PC-3 (cell line): ENCODE results near the gene S100A3. TPM values are rescaled to one million over a fixed set of nuclear protein-coding genes. Genes with fewer than 3 reads are reported as not detected.

Experiments
- ATAC-seq: fragments of 200-7000 bp; cut with Tn5 transposase; 2 replicates; pipeline ENCODE4 v1.9.1; 2020; ENCODE audit warnings: mild to moderate bottlenecking, moderate library complexity
- BruUV-seq: library from RNA; stranded (reverse); fragments of 400-500 nt; replicated peaks from 2 replicates; lab custom pipeline; 2021; lab: Mats Ljungman, UMichigan
- CTCF ChIA-PET: fragments of 300-600 bp; sonication (Branson Sonifier 250); formaldehyde crosslinking; loops from one replicate; lab custom pipeline; 2022; ENCODE audit warnings: antibody characterized with exemption; lab: Charles Lee
- POLR2A ChIA-PET: fragments of 300-600 bp; sonication (Branson Sonifier 250); formaldehyde crosslinking; loops from one replicate; lab custom pipeline; 2022; ENCODE audit warnings: antibody characterized with exemption; ENCODE audit not compliant: unreplicated experiment; lab: Charles Lee
- DNase-seq: peaks from one replicate; pipeline ENCODE4 v3.0.0-alpha.2; 2015
- H2AFZ ChIP-seq: fragments of 300-600 bp; sonication (generic); 2 replicates; pipeline ENCODE4 v1.6.0; 2016; ENCODE audit warnings: antibody characterized with exemption, low read length
- H3F3A ChIP-seq: fragments of 300-600 bp; sonication (generic); one replicate; pipeline ENCODE4 v1.6.0; 2017; ENCODE audit warnings: antibody characterized with exemption, low read length, control low read depth, mild to moderate bottlenecking; ENCODE audit not compliant: unreplicated experiment
- H3K27ac ChIP-seq: fragments of 300-600 bp; sonication (generic); 2 replicates; pipeline ENCODE4 v1.5.1; 2016; ENCODE audit warnings: mild to moderate bottlenecking, low read length
- H3K27me3 ChIP-seq: fragments of 300-600 bp; sonication (generic); 2 replicates; pipeline ENCODE4 v1.6.1; 2016; ENCODE audit warnings: low read length, mixed read lengths
- H3K36me3 ChIP-seq: fragments of 300-600 bp; sonication (generic); 2 replicates; pipeline ENCODE4 v1.6.1; 2016; ENCODE audit warnings: low read depth, mixed run types, low read length, mixed read lengths
- H3K4me1 ChIP-seq: fragments of 300-600 bp; sonication (generic); 2 replicates; pipeline ENCODE4 v1.5.1; 2016; ENCODE audit warnings: low read length; ENCODE audit not compliant: insufficient read depth
- H3K4me2 ChIP-seq: fragments of 300-600 bp; sonication (generic); 2 replicates; pipeline ENCODE4 v1.6.0; 2016; ENCODE audit warnings: low read length
- H3K4me3 ChIP-seq: fragments of 300-600 bp; sonication (generic); 2 replicates; pipeline ENCODE4 v1.5.1; 2016; ENCODE audit warnings: mild to moderate bottlenecking, low read length, mixed read lengths
- H3K79me2 ChIP-seq: fragments of 300-600 bp; sonication (generic); 2 replicates; pipeline ENCODE4 v1.6.1; 2017; ENCODE audit warnings: low read length, mixed read lengths
- H3K9ac ChIP-seq: fragments of 300-600 bp; sonication (generic); 2 replicates; pipeline ENCODE4 v1.6.0; 2016; ENCODE audit warnings: mild to moderate bottlenecking, low read length
- H3K9me2 ChIP-seq: fragments of 300-600 bp; sonication (generic); replicated peaks from 2 replicates; pipeline ENCODE4 v1.6.1; 2016; ENCODE audit warnings: mixed run types, low read length, mixed read lengths
- H3K9me3 ChIP-seq: fragments of 300-600 bp; sonication (generic); 2 replicates; pipeline ENCODE4 v1.6.1; 2016; ENCODE audit warnings: low read length, mixed read lengths
- H4K20me1 ChIP-seq: fragments of 300-600 bp; sonication (generic); 2 replicates; pipeline ENCODE4 v1.6.1; 2016; ENCODE audit warnings: low read length, mixed read lengths
- CTCF ChIP-seq: fragments of 300-600 bp; sonication (generic); conservative IDR thresholded peaks from 2 replicates; pipeline ENCODE4 v1.5.1; 2017; ENCODE audit warnings: antibody characterized with exemption, low read depth, mild to moderate bottlenecking, low read length
- EZH2 ChIP-seq: fragments of 300-600 bp; sonication (generic); IDR thresholded peaks from one replicate; pipeline ENCODE4 v1.6.1; 2017; ENCODE audit warnings: antibody characterized with exemption, mild to moderate bottlenecking, low read length; ENCODE audit not compliant: unreplicated experiment
- EZH2phosphoT487 ChIP-seq: fragments of 300-600 bp; sonication (generic); IDR thresholded peaks from 2 replicates; pipeline ENCODE4 v1.6.1; 2018; ENCODE audit warnings: mild to moderate bottlenecking, antibody characterized with exemption, low read length, borderline replicate concordance
- intact Hi-C: fragments of 100-400 bp; cut with micrococcal nuclease; formaldehyde crosslinking; loops from 2 replicates; pipeline ENCODE4 v1.9.0; 2023
- total RNA-seq: library from RNA; depleted of rRNA; stranded (reverse); fragments of >200 nt; gene quantifications from 2 replicates; pipeline ENCODE4 v1.2.3, GENCODE V29; 2014

S100A3 gene
- total RNA-seq, 1 experiment from 2014 or later = 4.6 TPM

DNA sequence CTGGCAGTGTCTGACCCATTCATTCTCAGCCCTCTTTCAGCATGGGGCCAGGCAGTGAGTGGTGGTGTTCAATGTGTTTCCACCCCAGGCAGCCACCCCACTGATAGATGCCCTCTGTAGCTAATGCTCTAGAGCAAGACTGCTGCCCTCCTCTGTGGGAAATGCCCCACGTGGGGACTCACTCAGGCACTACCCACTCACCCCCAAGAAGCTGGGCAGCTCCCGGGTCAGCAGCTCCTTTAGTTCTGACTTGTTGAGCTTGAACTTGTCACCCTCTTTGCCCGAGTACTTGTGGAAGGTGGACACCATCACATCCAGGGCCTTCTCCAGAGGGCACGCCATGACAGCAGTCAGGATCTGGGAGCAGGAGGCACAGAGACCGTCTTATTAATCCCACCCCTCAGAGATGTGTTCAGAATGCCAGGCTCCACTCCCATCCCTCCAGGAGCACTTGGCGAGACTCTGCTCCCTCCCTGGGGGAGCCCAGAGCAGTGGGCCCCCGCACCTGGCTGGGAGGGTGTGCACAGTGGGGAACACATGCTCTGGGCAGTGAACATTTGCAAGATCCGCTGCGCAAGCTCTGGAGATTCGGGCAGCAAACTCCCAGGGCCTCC lies 4.5 kb downstream of the S100A3 start:
- Histone ChIP-seq H3K79me2 (peaks cover 18% of the 10 kb centered on the region), H3K36me3 (no peaks in the 10 kb centered on the region), H4K20me1 (no peaks in the 10 kb centered on the region), H3K9me3 (no peaks in the 10 kb centered on the region), H3K27ac (peak overlapping the region; percentile 82), H3K9me2 (no peaks in the 10 kb centered on the region), H3K4me1 (peaks cover 71% of the 10 kb centered on the region), H2AFZ (no peak overlapping the region), H3K4me3 (peak overlapping the region; percentile 8; the same call in 1 of the 2 replicates), H3F3A (no peaks in the 10 kb centered on the region), H3K9ac (peak overlapping the region; percentile 72), H3K4me2 (peak overlapping the region; percentile 73), H3K27me3 (no peaks in the 10 kb centered on the region)
- TF ChIP-seq EZH2phosphoT487 (no peak), EZH2 (no peak), CTCF (no peak)
- POLR2A ChIA-PET = interaction anchor here (0.5 to 1.5 kb wide), 6 partner anchors 8 to 1810 kb away, joined by 3 to 8 read pairs (median 3); partner anchors contain the start of gene CHTOP
- ATAC-seq (no peak), DNase-seq (no peak)
- CTCF ChIA-PET = interaction anchor here (0.6 to 1.3 kb wide), 5 partner anchors 9 to 27 kb away, joined by 3 to 9 read pairs (median 3); partner anchors contain the start of gene S100A6
- intact Hi-C loops = loop anchor here (1.0 to 5.0 kb wide), 3 partner anchors 11 to 32 kb away; no protein-coding TSS in a partner anchor
- TSS peak; percentile 65 for BruUV-seq

DNA sequence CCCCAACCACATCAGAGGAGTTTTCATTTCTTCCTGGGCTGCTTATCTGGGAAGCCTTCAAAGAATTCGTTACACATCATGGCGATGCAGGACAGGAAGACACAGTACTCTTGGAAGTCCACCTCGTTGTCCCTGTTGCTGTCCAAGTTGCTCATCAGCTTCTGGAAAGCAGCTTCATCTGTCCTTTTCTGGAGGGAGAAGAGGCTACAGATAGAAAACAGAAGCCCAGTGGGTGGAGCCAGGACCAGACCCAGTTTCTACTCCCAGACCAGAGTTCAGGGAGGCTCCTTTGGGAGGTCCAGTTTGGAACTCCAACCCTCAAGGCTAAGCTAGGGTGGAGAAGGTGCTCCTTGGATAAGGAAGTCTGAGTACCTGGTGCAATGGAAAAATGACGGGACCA lies 5.3 kb downstream of the S100A3 start:
- intact Hi-C loops = no loop called here
- Histone ChIP-seq H3K4me1 (peaks cover 68% of the 10 kb centered on the region), H4K20me1 (no peaks in the 10 kb centered on the region), H3K9me2 (no peaks in the 10 kb centered on the region), H3K9me3 (no peaks in the 10 kb centered on the region), H3K27ac (no peak overlapping the region), H3K9ac (no peak overlapping the region), H3K79me2 (peaks cover 19% of the 10 kb centered on the region), H3K4me2 (0 out of 2 replicates have a peak overlapping the region, but pooled peaks have one; percentile 73), H3K4me3 (no peak overlapping the region), H3F3A (peaks cover under 1% of the 10 kb centered on the region), H2AFZ (no peak overlapping the region), H3K36me3 (no peaks in the 10 kb centered on the region), H3K27me3 (no peaks in the 10 kb centered on the region)
- no peak for TF ChIP-seq EZH2phosphoT487
- no peak for TF ChIP-seq EZH2
- no peak for TF ChIP-seq CTCF
- BruUV-seq = no TSS peak
- POLR2A ChIA-PET = no interaction called here
- DNase-seq = no peak
- ATAC-seq = no peak
- CTCF ChIA-PET = no interaction called here
